ENCODE results near the gene CFD. TPM values are rescaled to one million over a fixed set of nuclear protein-coding genes. Genes with fewer than 3 reads are reported as not detected.
A peak's percentile ranks its signal among the peaks of the same experiment; 100 is the strongest.

The CFD gene
- total RNA-seq, 6 experiments from 2014 or later: 3.5 to 9.6 (median 7.8) TPM

GRCh38 chr19:912181-913079 is 53.0 kb downstream of the CFD start:
- Histone ChIP-seq H3K9me3 (no peaks in the 10 kb centered on the region), H3K36me3 (no peaks in the 10 kb centered on the region), H3K4me1 (peaks cover 0 to 7% (median 0%) of the 10 kb centered on the region in 4 donors), H3K27ac (peak overlapping the region in 2 of 3 donors; percentile 47 to 78), H3K4me3 (peak overlapping the region; percentile 64 to 74 (median 72)), H3K27me3 (peaks cover 2 to 8% of the 10 kb centered on the region in 2 donors)
- TF ChIP-seq, protein P1, sequence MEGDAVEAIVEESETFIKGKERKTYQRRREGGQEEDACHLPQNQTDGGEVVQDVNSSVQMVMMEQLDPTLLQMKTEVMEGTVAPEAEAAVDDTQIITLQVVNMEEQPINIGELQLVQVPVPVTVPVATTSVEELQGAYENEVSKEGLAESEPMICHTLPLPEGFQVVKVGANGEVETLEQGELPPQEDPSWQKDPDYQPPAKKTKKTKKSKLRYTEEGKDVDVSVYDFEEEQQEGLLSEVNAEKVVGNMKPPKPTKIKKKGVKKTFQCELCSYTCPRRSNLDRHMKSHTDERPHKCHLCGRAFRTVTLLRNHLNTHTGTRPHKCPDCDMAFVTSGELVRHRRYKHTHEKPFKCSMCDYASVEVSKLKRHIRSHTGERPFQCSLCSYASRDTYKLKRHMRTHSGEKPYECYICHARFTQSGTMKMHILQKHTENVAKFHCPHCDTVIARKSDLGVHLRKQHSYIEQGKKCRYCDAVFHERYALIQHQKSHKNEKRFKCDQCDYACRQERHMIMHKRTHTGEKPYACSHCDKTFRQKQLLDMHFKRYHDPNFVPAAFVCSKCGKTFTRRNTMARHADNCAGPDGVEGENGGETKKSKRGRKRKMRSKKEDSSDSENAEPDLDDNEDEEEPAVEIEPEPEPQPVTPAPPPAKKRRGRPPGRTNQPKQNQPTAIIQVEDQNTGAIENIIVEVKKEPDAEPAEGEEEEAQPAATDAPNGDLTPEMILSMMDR (IDR thresholded peaks at IDR 0.05): no peak
- TF ChIP-seq POLR2A (IDR thresholded peaks at IDR 0.05): no peak
- ATAC-seq (peak in 2 of 4 donors; percentile 3 to 19), DNase-seq (peak in 1 of 3 donors; percentile 63)
- intact Hi-C loops (cut with DNase I): no loop called here
- 5% methylated on average over 49 of the region's 69 CpGs for WGBS (ENCODE audit: insufficient coverage, low coverage, low lambda C conversion rate, missing lambda C conversion rate)

MicroRNA genes within 50 kb of the gene (microRNA counts, 767-probe panel; counts per million panel counts)
- microRNA hsa-miR-3187-3p: 237 counts per million

Small RNAs within 50 kb of the gene (microRNA-seq; reads per million reads assigned to microRNA genes)
- gene MIR3187: 2.6 to 4.9 reads per million in 2 donors

Small RNAs within 50 kb of the gene (small RNA-seq; reads per million reads assigned to genes)
- gene MIR3187 (0 reads per million in 2 experiments), gene RNU6-9 (0 to 0.10 reads per million in 2 experiments)

Other genes starting within 250 kb of the CFD start
- gene POLRMT, start 226.1 kb upstream of the CFD start, total RNA-seq: 10 to 100 TPM; 25.9 to 42.9 (median 33.3) TPM
- gene FGF22, start 219.8 kb upstream of the CFD start, total RNA-seq: under 1 TPM in 1 of 6 experiments, not detected in 5; 0.15 TPM
- 10 to 100 TPM; 18.3 to 85.0 (median 28.8) TPM for gene RNF126, start 196.4 kb upstream of the CFD start, total RNA-seq
- gene FSTL3, start 183.3 kb upstream of the CFD start, total RNA-seq: 10 to 100 TPM in 3 of 6 experiments, 1 to 10 TPM in 3; 4.2 to 18.7 (median 10.4) TPM
- under 1 TPM in 1 of 6 experiments, not detected in 5; 0.20 TPM for gene PRSS57, start 164.2 kb upstream of the CFD start, total RNA-seq
- 10 to 100 TPM in 2 of 6 experiments, 1 to 10 TPM in 4; 4.6 to 12.7 (median 7.1) TPM for gene PALM, start 150.7 kb upstream of the CFD start, total RNA-seq
- gene MISP, start 108.6 kb upstream of the CFD start, total RNA-seq: under 1 TPM in 1 of 6 experiments, not detected in 5; 0.09 TPM
- gene PTBP1, start 62.2 kb upstream of the CFD start, total RNA-seq: 100 to 1,000 TPM in 5 of 6 experiments, 10 to 100 TPM in 1; 91.1 to 150 (median 129) TPM
- not detected for gene PLPPR3, start 37.7 kb upstream of the CFD start, total RNA-seq
- gene AZU1, start 31.8 kb upstream of the CFD start, total RNA-seq: 1 to 10 TPM in 2 of 6 experiments, under 1 TPM in 1, not detected in 3; 0.15 to 3.6 (median 1.8) TPM
- 1 to 10 TPM in 2 of 6 experiments, not detected in 4; 2.3 to 2.9 TPM for gene PRTN3, start 18.7 kb upstream of the CFD start, total RNA-seq
- gene ELANE, start 7.4 kb upstream of the CFD start, total RNA-seq: 1 to 10 TPM in 2 of 6 experiments, under 1 TPM in 1, not detected in 3; 0.59 to 4.2 (median 3.3) TPM
- 10 to 100 TPM; 32.0 to 35.7 (median 33.3) TPM for gene MED16, start 33.5 kb downstream of the CFD start, total RNA-seq
- gene RNU6-9, start 33.8 kb downstream of the CFD start, total RNA-seq: not detected
- 10 to 100 TPM; 14.5 to 28.2 (median 20.5) TPM for gene R3HDM4, start 53.6 kb downstream of the CFD start, total RNA-seq
- gene KISS1R, start 57.7 kb downstream of the CFD start, total RNA-seq: under 1 TPM in 1 of 6 experiments, not detected in 5; 0.47 TPM
- gene ARID3A, start 66.4 kb downstream of the CFD start, total RNA-seq: 1 to 10 TPM in 5 of 6 experiments, under 1 TPM in 1; 0.74 to 5.3 (median 1.9) TPM
- 10 to 100 TPM; 19.0 to 56.2 (median 29.7) TPM for gene WDR18, start 124.7 kb downstream of the CFD start, total RNA-seq
- under 1 TPM in 1 of 6 experiments, not detected in 5; 0.06 TPM for gene GRIN3B, start 140.8 kb downstream of the CFD start, total RNA-seq
- gene TMEM259, start 161.5 kb downstream of the CFD start, total RNA-seq: 100 to 1,000 TPM in 2 of 6 experiments, 10 to 100 TPM in 4; 82.6 to 180 (median 93.2) TPM
- not detected for gene RNU6-2, start 161.9 kb downstream of the CFD start, total RNA-seq
- 10 to 100 TPM; 16.4 to 53.8 (median 22.2) TPM for gene CNN2, start 166.9 kb downstream of the CFD start, total RNA-seq
- gene ABCA7, start 180.4 kb downstream of the CFD start, total RNA-seq: 10 to 100 TPM in 3 of 6 experiments, 1 to 10 TPM in 3; 4.8 to 14.6 (median 9.1) TPM
- 1 to 10 TPM; 4.2 to 10.0 (median 7.3) TPM for gene ARHGAP45, start 207.5 kb downstream of the CFD start, total RNA-seq
- 100 to 1,000 TPM; 112 to 256 (median 131) TPM for gene POLR2E, start 235.7 kb downstream of the CFD start, total RNA-seq
- 100 to 1,000 TPM; 204 to 389 (median 212) TPM for gene GPX4, start 244.3 kb downstream of the CFD start, total RNA-seq